HG03135 (cell line): ENCODE results near the gene CNGA1.

Experiments used
- ATAC-seq: cut with Tn5 transposase; IDR thresholded peaks from one replicate; pipeline ENCODE4 v1.9.1; 2021; ENCODE audit warnings: mild to moderate bottlenecking, moderate library complexity; ENCODE audit not compliant: unreplicated experiment

The CNGA1 gene

DNA sequence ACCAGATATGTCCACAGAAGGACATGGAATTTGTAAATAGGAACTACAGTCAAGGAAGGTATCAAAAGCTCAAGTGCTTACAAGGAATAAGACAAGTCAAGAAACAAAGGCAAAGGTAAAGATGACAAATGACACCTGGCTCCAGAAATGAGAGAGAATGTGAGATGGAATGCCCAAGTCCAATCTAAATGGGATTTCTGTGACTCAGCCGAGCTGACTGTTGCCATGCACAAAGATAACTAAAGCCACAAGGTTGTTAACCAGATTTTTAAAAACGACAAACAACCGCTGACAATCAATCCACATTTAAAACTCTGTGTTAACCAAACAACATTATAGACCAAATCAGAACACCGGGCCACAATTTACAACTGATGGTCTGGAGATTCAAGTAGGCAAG is 103.2 kb downstream of the CNGA1 start:
- ATAC-seq, result no peak

GRCh38 chr4:47907089-47907646 is 109.3 kb downstream of the CNGA1 start:
- ATAC-seq, result no peak

DNA sequence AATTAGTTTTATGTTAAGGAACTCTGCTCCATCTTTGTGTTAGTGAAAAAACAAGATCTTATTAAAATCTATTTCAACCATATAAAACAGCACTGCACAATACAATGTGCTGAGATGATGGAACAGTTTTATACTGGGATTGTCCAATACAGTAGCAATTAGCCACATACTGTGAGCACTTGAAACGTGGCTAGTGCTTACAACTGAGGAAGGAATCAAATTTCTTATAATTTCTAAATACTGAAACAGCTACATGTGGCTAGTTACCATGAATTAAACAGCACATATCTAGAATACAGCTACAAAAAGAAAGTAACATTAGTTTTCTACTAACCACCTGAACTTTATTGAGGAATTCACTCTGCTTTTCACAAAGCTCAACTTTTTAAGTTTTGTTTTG is 116.8 kb downstream of the CNGA1 start:
- no peak for ATAC-seq

DNA sequence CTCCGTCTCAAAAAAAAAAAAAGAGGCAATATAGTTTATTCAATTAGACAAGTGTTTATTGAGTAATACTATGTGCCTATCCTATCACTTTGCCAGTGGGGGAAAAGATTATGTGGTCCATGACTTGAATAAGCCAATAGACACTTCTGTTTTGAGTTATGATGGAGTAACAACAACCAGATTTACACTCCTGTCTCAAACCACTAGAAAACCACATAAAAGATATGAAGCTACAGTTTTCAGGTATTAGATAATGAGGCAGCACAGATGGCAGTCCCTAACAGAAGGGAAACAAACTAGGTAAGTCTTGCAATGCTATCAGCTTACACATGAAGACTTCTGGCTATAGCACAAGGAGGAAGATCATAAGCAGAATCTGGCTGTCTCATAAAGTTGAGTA is 124.6 kb downstream of the CNGA1 start:
- no peak for ATAC-seq
